Subcutaneous adipose tissue (tissue), 4 donors: Measurements from ENCODE around the gene CFAP299. TPM values are rescaled to one million over a fixed set of nuclear protein-coding genes. Genes with fewer than 3 reads are reported as not detected.

Source experiments
- total RNA-seq, 4 donors: library from RNA; depleted of rRNA; stranded (reverse); fragments of >200 nt; gene quantifications; one replicate each; pipeline ENCODE4 v1.1.0, GENCODE V29; 2016
- TF ChIP-seq, protein P1 (sequence below): fragments of 450-650 bp; IDR thresholded peaks from one replicate; pipeline ENCODE4 v1.5.1; 2016; ENCODE audit warnings: low read depth, mild to moderate bottlenecking, control low read depth, antibody characterized with exemption, moderate library complexity

Gene CFAP299
- total RNA-seq, 4 donors from 2014 or later = not detected

DNA sequence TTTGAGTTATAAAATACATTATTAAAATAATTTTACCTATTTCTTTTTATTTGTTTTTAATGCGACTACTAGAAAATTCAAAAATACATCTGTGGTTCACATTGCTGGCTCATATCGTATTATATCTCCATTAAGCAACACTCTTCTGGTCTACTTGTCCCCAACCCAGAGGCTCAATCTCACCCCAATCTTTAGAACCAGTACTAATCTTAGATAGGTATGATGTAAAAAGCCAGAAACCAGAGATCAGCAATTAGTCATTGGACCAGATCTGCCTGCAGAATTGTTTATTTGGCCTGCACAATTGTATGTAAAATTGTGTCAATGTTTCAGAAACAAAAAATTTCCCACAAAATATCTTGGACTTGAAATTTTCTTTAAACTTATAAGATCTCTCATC is 539.4 kb downstream of the CFAP299 start:
- TF ChIP-seq, protein P1, sequence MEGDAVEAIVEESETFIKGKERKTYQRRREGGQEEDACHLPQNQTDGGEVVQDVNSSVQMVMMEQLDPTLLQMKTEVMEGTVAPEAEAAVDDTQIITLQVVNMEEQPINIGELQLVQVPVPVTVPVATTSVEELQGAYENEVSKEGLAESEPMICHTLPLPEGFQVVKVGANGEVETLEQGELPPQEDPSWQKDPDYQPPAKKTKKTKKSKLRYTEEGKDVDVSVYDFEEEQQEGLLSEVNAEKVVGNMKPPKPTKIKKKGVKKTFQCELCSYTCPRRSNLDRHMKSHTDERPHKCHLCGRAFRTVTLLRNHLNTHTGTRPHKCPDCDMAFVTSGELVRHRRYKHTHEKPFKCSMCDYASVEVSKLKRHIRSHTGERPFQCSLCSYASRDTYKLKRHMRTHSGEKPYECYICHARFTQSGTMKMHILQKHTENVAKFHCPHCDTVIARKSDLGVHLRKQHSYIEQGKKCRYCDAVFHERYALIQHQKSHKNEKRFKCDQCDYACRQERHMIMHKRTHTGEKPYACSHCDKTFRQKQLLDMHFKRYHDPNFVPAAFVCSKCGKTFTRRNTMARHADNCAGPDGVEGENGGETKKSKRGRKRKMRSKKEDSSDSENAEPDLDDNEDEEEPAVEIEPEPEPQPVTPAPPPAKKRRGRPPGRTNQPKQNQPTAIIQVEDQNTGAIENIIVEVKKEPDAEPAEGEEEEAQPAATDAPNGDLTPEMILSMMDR = no peak

DNA sequence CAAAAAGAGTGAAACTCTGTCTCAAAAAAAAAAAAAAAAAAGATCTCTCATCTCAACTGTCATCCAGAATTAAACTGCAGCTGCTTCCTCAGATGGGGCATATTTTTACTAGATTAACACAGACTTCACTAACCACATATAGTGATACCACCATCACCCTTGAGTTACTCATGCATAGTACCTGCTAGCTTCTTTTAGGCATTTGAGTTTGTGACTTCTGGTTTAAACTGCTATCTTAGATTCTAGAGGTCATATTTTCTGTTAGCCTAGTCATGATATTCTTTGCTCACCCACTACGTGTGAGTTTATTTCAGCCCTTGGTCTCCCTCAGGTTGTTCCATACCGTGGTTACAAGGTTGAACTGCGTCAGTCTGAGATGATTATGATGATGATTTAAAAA is 540.1 kb downstream of the CFAP299 start:
- TF ChIP-seq, protein P1 = no peak

DNA sequence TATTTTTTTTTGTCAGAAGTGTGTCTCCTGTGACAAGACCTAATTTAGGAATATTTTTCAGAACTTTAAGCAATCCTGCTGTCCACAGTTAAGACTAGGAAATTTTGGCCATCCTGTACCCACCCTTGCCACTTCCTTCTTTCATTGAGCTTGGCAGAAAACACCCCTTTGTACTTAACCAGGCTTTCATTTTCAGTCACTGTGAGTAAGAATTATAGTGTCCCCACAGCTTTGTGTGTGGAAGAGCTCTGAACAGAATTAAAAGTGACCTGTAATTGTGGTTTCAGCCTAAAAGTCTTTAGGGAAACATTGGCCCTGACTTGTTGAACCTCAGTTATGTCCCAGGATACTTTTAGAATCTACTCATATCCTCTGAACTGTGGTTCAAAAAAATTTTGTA is 541.3 kb downstream of the CFAP299 start:
- TF ChIP-seq, protein P1 = no peak

DNA sequence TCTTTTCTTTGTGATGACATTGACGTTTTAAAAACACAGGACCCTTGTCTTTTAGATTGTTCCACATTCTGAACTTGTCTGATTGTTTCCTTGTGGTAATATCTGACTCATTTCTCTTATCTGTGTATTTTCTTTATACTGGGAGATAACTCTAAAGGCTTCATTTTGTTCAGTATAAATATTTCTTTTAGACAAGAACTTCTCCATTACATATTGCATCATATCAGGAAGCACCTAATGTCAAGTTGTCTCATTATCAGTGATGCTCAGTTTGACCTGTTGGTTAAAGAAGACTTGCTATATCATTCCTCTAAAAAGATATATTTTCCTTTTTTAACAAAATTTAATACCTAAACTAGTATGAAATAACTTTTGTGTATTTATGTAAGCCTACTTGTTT is 542.7 kb downstream of the CFAP299 start:
- TF ChIP-seq, protein P1 = no peak

DNA sequence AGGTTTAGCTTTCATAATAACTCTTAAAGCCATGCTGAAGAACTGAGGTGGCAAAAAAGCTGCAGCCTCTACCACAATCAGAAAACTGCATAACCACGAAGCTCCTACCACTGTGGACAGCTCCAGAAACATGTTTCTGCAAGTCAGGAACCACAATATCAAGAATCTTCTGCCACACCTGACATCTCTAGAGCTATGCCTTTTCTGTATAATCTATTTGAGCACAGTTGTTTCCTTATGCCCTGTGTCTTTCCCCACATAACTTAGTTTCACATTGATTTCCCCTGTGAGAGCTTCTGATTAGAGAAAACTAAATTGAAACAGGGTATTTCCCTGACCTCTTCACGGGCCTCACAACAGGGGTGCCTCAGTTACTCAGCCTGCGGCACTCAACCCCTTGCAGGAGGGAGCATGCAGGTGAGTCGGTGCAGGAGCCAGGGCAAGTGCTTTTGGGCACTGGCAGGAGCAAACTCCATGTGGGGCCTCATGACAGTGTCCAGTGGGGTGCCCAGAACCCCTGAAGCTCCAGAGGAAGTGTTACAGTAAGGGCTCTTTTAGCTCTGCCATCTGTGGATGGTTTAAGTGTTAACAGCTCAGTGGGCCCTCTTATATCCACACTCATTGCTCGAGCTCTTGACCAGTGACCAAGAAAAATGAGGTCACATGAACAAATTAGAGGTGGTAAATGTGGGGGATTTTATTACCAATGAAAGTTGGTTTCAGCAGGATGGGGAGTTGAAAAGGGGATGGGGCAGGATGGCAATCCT is 562.2 kb downstream of the CFAP299 start:
- TF ChIP-seq, protein P1 = no peak

DNA sequence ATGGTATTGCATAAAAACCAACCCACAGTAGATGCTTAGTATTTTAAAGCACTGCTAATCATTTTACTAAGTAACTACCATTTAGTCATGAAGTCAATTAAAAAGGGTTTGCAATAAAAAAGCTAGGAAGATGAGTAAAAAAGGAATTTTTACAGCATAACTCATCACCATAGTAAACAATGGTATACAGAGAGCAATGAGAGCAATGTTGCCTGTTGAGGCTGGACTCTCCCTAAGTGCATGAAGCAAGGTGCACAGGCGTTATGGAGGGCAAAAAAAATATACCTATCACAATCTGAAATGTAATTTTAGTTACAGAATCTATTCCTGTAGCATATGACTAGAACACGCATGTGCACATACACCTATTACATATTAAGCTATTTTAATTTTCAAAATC is 565.4 kb downstream of the CFAP299 start:
- TF ChIP-seq, protein P1 = no peak

DNA sequence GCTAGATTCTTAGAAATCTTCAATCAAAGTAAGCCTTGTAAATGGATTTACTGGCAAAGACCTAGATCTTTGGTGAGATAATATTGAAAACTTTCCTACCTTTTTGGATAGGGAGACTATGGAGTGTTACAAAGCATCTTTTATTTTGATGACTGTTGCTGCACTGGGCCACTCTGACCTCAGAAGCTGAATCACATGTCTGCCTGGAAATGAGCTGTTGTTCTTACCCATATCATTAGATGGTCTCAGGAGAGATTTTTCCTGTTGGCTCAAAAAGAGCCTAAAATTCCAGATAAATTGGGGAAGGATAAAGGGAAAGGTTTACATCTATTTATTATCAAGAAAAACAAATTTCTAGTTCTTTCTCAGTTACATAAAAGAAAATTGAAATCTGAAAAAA is 567.5 kb downstream of the CFAP299 start:
- TF ChIP-seq, protein P1 = no peak
